HK-2 (cell line): ENCODE results near the gene CPXM2.

ENCODE experiments used
- DNase-seq: peaks from one replicate; pipeline ENCODE4 v3.0.0-alpha.2; 2018; ENCODE audit not compliant: unreplicated experiment

The CPXM2 gene

GRCh38 chr10:123904834-123905409, 13.3 kb upstream of the CPXM2 start:
- no peak for DNase-seq

- DNase-seq, result no peak
These were observed 12.0 kb upstream of the CPXM2 start for GRCh38 chr10:123903621-123904020.

GRCh38 chr10:123901621-123902020, 10.0 kb upstream of the CPXM2 start:
- no peak for DNase-seq

GRCh38 chr10:123897146-123897545, 5.5 kb upstream of the CPXM2 start:
- no peak for DNase-seq

- no peak for DNase-seq
These were observed 4.8 kb upstream of the CPXM2 start for GRCh38 chr10:123896246-123896927.

GRCh38 chr10:123893651-123894050, 2.0 kb upstream of the CPXM2 start:
- DNase-seq, result no peak

- DNase-seq, result no peak
These were observed 857 bp downstream of the CPXM2 start for GRCh38 chr10:123890756-123891143.

GRCh38 chr10:123890226-123890625, 1.4 kb downstream of the CPXM2 start:
- DNase-seq, result no peak

- DNase-seq, result no peak
These were observed 1.8 kb downstream of the CPXM2 start for GRCh38 chr10:123889821-123890220.

GRCh38 chr10:123888751-123889150, 2.9 kb downstream of the CPXM2 start:
- DNase-seq, result no peak

- DNase-seq, result no peak
These were observed 3.4 kb downstream of the CPXM2 start for GRCh38 chr10:123888256-123888655.

GRCh38 chr10:123886292-123886691, 5.3 kb downstream of the CPXM2 start:
- no peak for DNase-seq

- no peak for DNase-seq
These were observed 6.0 kb downstream of the CPXM2 start for GRCh38 chr10:123885406-123886170.

GRCh38 chr10:123884907-123885381, 6.7 kb downstream of the CPXM2 start:
- DNase-seq, result no peak

GRCh38 chr10:123884351-123884906, 7.2 kb downstream of the CPXM2 start:
- DNase-seq, result no peak

GRCh38 chr10:123883673-123884320, 7.8 kb downstream of the CPXM2 start:
- DNase-seq, result no peak

GRCh38 chr10:123882681-123883445, 8.7 kb downstream of the CPXM2 start:
- DNase-seq, result no peak

GRCh38 chr10:123882177-123882576, 9.4 kb downstream of the CPXM2 start:
- DNase-seq, result no peak

- no peak for DNase-seq
These were observed 11.9 kb downstream of the CPXM2 start for GRCh38 chr10:123879606-123880257.

- DNase-seq, result no peak
These were observed 12.8 kb downstream of the CPXM2 start for GRCh38 chr10:123878666-123879303.
